GM23338 (cell line): Measurements from ENCODE around the gene SFRP5. TPM values are rescaled to one million over a fixed set of nuclear protein-coding genes. Genes with fewer than 3 reads are reported as not detected.

Experiments used
- ATAC-seq: fragments of 200-7000 bp; cut with Tn5 transposase; 3 replicates; pipeline ENCODE4 v1.9.1; 2020
- DNase-seq: peaks from one replicate; pipeline ENCODE4 v3.0.0-alpha.2; 2015; ENCODE audit warnings: low spot score
- H2AFZ ChIP-seq: fragments of 200-600 bp; sonication (generic); 2 replicates; pipeline ENCODE4 v1.8.0; 2016; ENCODE audit warnings: antibody characterized with exemption, mild to moderate bottlenecking, moderate library complexity
- H3F3A ChIP-seq: fragments of 200-600 bp; sonication (generic); replicated peaks from 2 replicates; pipeline ENCODE4 v1.8.0; 2017; ENCODE audit warnings: antibody characterized with exemption, mixed run types, low read depth
- H3K27ac ChIP-seq: fragments of 200-600 bp; sonication (generic); 2 replicates; pipeline ENCODE4 v1.6.1; 2016; ENCODE audit warnings: low read depth
- H3K27me3 ChIP-seq: fragments of 200-600 bp; sonication (generic); 2 replicates; pipeline ENCODE4 v1.8.0; 2016; ENCODE audit warnings: mild to moderate bottlenecking, mixed run types, moderate library complexity; ENCODE audit not compliant: insufficient read depth
- H3K36me3 ChIP-seq: fragments of 200-600 bp; sonication (generic); 2 replicates; pipeline ENCODE4 v1.8.0; 2016; ENCODE audit warnings: mild to moderate bottlenecking; ENCODE audit not compliant: insufficient read depth
- H3K4me1 ChIP-seq: fragments of 200-600 bp; sonication (generic); 2 replicates; pipeline ENCODE4 v1.8.0; 2016; ENCODE audit warnings: mild to moderate bottlenecking, moderate library complexity; ENCODE audit not compliant: insufficient read depth
- H3K4me2 ChIP-seq: fragments of 200-600 bp; sonication (generic); 2 replicates; pipeline ENCODE4 v1.7.1; 2017; ENCODE audit warnings: mixed run types
- H3K4me3 ChIP-seq: fragments of 200-600 bp; sonication (generic); 2 replicates; pipeline ENCODE4 v1.6.1; 2016; ENCODE audit warnings: mixed run types
- H3K79me2 ChIP-seq: fragments of 200-600 bp; sonication (generic); replicated peaks from 2 replicates; pipeline ENCODE4 v1.8.0; 2017; ENCODE audit warnings: mild to moderate bottlenecking; ENCODE audit not compliant: insufficient read depth
- H3K9me2 ChIP-seq: fragments of 200-600 bp; sonication (generic); 2 replicates; pipeline ENCODE4 v1.8.0; 2017; ENCODE audit not compliant: insufficient read depth
- H4K20me1 ChIP-seq: fragments of 200-600 bp; sonication (generic); replicated peaks from 2 replicates; pipeline ENCODE4 v1.8.0; 2017; ENCODE audit warnings: mild to moderate bottlenecking; ENCODE audit not compliant: insufficient read depth
- H3K27ac Mint-ChIP-seq: 2 replicates; pipeline ENCODE4 v1.8.0; 2020; ENCODE audit warnings: inconsistent platforms, mild to moderate bottlenecking, moderate library complexity, mixed read lengths
- H3K27me3 Mint-ChIP-seq: 3 replicates; pipeline ENCODE4 v1.8.0; 2022; ENCODE audit warnings: low read depth, mild to moderate bottlenecking, moderate library complexity, mixed read lengths, inconsistent platforms; ENCODE audit not compliant: insufficient read depth, poor library complexity
- H3K36me3 Mint-ChIP-seq: 3 replicates; pipeline ENCODE4 v1.8.0; 2021; ENCODE audit warnings: low read depth, mild to moderate bottlenecking, inconsistent platforms, moderate library complexity, mixed read lengths
- H3K4me1 Mint-ChIP-seq: 3 replicates; pipeline ENCODE4 v1.8.0; 2020; ENCODE audit warnings: mild to moderate bottlenecking, inconsistent platforms, mixed read lengths
- H3K4me3 Mint-ChIP-seq: 3 replicates; pipeline ENCODE4 v1.8.0; 2021; ENCODE audit warnings: moderate library complexity, mild to moderate bottlenecking, inconsistent platforms, mixed read lengths
- H3K9me3 Mint-ChIP-seq: 3 replicates; pipeline ENCODE4 v1.8.0; 2020; ENCODE audit warnings: moderate library complexity, mild to moderate bottlenecking, inconsistent platforms, mixed read lengths
- CREB1 ChIP-seq: fragments of 250-450 bp; sonication (Bioruptor Pico); IDR thresholded peaks from 2 replicates; pipeline ENCODE4 v1.5.0; 2020; ENCODE audit warnings: low read depth, mild to moderate bottlenecking, moderate library complexity
- EZH2 ChIP-seq: fragments of 200-600 bp; sonication (generic); IDR thresholded peaks from one replicate; pipeline ENCODE4 v1.8.0; 2017; ENCODE audit warnings: antibody characterized with exemption, mild to moderate bottlenecking, low read depth; ENCODE audit not compliant: unreplicated experiment
- EZH2phosphoT487 ChIP-seq: fragments of 200-600 bp; sonication (generic); IDR thresholded peaks from one replicate; pipeline ENCODE4 v1.8.1; 2018; ENCODE audit warnings: antibody characterized with exemption; ENCODE audit not compliant: unreplicated experiment
- JUNB ChIP-seq: IDR thresholded peaks from one replicate; pipeline ENCODE4 v1.6.1; 2016; ENCODE audit warnings: antibody characterized with exemption; ENCODE audit not compliant: unreplicated experiment
- NANOG ChIP-seq: IDR thresholded peaks from 2 replicates; pipeline ENCODE4 v1.6.1; 2016; ENCODE audit warnings: antibody characterized with exemption, borderline replicate concordance
- POLR2AphosphoS5 ChIP-seq: IDR thresholded peaks from 2 replicates; pipeline ENCODE4 v1.6.1; 2016; ENCODE audit warnings: antibody characterized with exemption, low read depth
- REST ChIP-seq: IDR thresholded peaks from one replicate; pipeline ENCODE4 v1.6.1; 2018; ENCODE audit warnings: antibody characterized with exemption; ENCODE audit not compliant: unreplicated experiment
- STAT1 ChIP-seq: IDR thresholded peaks from one replicate; pipeline ENCODE4 v1.6.1; 2016; ENCODE audit warnings: antibody characterized with exemption; ENCODE audit not compliant: unreplicated experiment
- ZNF331 ChIP-seq: fragments of 250-450 bp; sonication (Bioruptor Pico); IDR thresholded peaks from 2 replicates; pipeline ENCODE4 v1.5.0; 2020; ENCODE audit warnings: low read depth, mild to moderate bottlenecking, moderate library complexity
- polyA plus RNA-seq: library from polyadenylated mRNA; unstranded; fragments of >200 nt; fragmentation: Nextera tagmentation; extraction: Ambion mirVana; gene quantifications from 2 replicates; pipeline ENCODE4 v1.2.1, GENCODE V29; 2016
- total RNA-seq: library from RNA; depleted of rRNA; stranded (reverse); fragments of >200 nt; shearing (Covaris generic); gene quantifications from 2 replicates; pipeline ENCODE4 v1.2.3, GENCODE V29; 2014

Gene SFRP5
- total and polyA plus RNA-seq, 2 experiments from 2014 or later: 2.4 to 3.5 TPM

GRCh38 chr10:97737770-97738265, 34.0 kb downstream of the SFRP5 start (continued):
- TF ChIP-seq EZH2 (no peak), ZNF331 (CRISPR knock-in tag) (no peak), STAT1 (no peak), NANOG (no peak), EZH2phosphoT487 (no peak), REST (no peak), JUNB (no peak)

GRCh38 chr10:97736902-97737769, 34.7 kb downstream of the SFRP5 start, which contains the start of gene ZFYVE27:
Gene ZFYVE27 (plus strand): TSS chr10:97737128. CDS start chr10:97738478, 1,350 bp downstream.
- Histone ChIP-seq H3K36me3 (peaks cover 5% of the 10 kb centered on the region; the same call in 1 of the 2 replicates), H3K4me3 (peak within 1 kb of the TSS; percentile 97), H3K27ac (peak within 1 kb of the TSS; percentile 14; the same call in 1 of the 2 replicates), H2AFZ (peak within 1 kb of the TSS; percentile 80), H3K4me1 (peaks cover 6% of the 10 kb centered on the region), H3F3A (no peaks in the 10 kb centered on the region), H4K20me1 (peaks cover 18% of the 10 kb centered on the region), H3K79me2 (peaks cover 47% of the 10 kb centered on the region), H3K4me2 (peak within 1 kb of the TSS; percentile 94), H3K9me2 (peaks cover 10% of the 10 kb centered on the region; the same call in 1 of the 2 replicates), H3K27me3 (peaks cover 27% of the 10 kb centered on the region)
- H3K36me3 Mint-ChIP-seq: peaks cover 54% of the 10 kb centered on the region
- H3K4me1 Mint-ChIP-seq: peaks cover 11% of the 10 kb centered on the region
- ATAC-seq (peak; percentile 83), DNase-seq (peak; percentile 97)
- H3K27ac Mint-ChIP-seq: peak within 1 kb of the TSS; percentile 96
- H3K4me3 Mint-ChIP-seq: peak within 1 kb of the TSS; percentile 87
- no peak for TF ChIP-seq NANOG
- peak; percentile 98 for TF ChIP-seq CREB1 (CRISPR knock-in tag)
- TF ChIP-seq POLR2AphosphoS5: peak; percentile 94
- peaks cover 16% of the 10 kb centered on the region for H3K9me3 Mint-ChIP-seq
- peaks cover 29% of the 10 kb centered on the region for H3K27me3 Mint-ChIP-seq
